ENCODE measurements around the gene MAN2B2.

Gene MAN2B2

GRCh38 chr4:6576512-6576911 lies 1.5 kb downstream of the MAN2B2 start:
- TF ChIP-seq YY1 (IDR thresholded peaks at IDR 0.05; ENCODE audit: insufficient read depth, insufficient read length): no peak
- TF ChIP-seq SUZ12 (IDR thresholded peaks at IDR 0.05; ENCODE audit: extremely low read depth, insufficient read depth, insufficient read length): no peak
- TF ChIP-seq ZNF274 (IDR thresholded peaks at IDR 0.05; ENCODE audit: low read depth, low read length): no peak
- Histone ChIP-seq H3K27me3 (ENCODE audit: insufficient read depth, insufficient read length) (peaks cover 13% of the 10 kb centered on the region), H3K36me3 (ENCODE audit: insufficient read depth, insufficient read length, low read length) (peaks cover 47% of the 10 kb centered on the region), H3K4me3 (ENCODE audit: insufficient read length, low read depth) (no peak overlapping the region), H3K9me3 (ENCODE audit: insufficient read depth, low read length) (no peaks in the 10 kb centered on the region), H3K4me1 (ENCODE audit: insufficient read depth, insufficient read length) (peaks cover 10% of the 10 kb centered on the region), H3K9ac (ENCODE audit: insufficient read length, low read depth) (no peak overlapping the region)
- DNase-seq (ENCODE audit: low read depth, low spot score): no peak

GRCh38 chr4:6576932-6577331 lies 1.9 kb downstream of the MAN2B2 start:
- no peaks in the 10 kb centered on the region for H3K9me3 ChIP-seq (ENCODE audit: insufficient read depth, low read length)
- peaks cover 13% of the 10 kb centered on the region for H3K27me3 ChIP-seq (ENCODE audit: insufficient read depth, insufficient read length)
- H3K4me3 ChIP-seq (ENCODE audit: insufficient read length, low read depth): no peak overlapping the region
- H3K4me1 ChIP-seq (ENCODE audit: insufficient read depth, insufficient read length): peaks cover 10% of the 10 kb centered on the region
- no peak overlapping the region for H3K9ac ChIP-seq (ENCODE audit: insufficient read length, low read depth)
- peaks cover 51% of the 10 kb centered on the region for H3K36me3 ChIP-seq (ENCODE audit: insufficient read depth, insufficient read length, low read length)
- no peak for DNase-seq (ENCODE audit: low read depth, low spot score)
- no peak for TF ChIP-seq ZNF274 (IDR thresholded peaks at IDR 0.05; ENCODE audit: low read depth, low read length)
- no peak for TF ChIP-seq YY1 (IDR thresholded peaks at IDR 0.05; ENCODE audit: insufficient read depth, insufficient read length)
- TF ChIP-seq SUZ12 (IDR thresholded peaks at IDR 0.05; ENCODE audit: extremely low read depth, insufficient read depth, insufficient read length): no peak

DNA sequence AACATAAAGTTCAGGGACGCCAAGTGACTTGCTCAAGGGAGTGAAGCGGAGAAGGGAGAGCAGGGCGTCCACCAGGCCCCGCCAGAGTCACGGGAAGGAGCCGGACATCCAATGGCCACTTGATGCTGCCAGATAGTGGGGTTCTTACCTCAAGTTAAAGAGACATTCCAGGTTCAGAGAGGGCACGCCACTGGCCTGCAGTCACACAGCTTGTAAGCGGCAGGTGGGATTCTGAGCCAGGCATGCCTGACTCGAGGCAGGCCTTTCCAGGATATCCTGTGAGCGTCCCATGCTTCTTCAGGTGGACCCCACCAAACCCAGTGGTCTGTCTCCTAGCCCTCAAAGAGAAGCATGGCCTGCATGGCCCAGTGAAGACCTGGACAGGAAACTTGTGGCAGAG lies 2.4 kb downstream of the MAN2B2 start:
- Histone ChIP-seq H3K27me3 (ENCODE audit: insufficient read depth, insufficient read length) (peaks cover 13% of the 10 kb centered on the region), H3K4me3 (ENCODE audit: insufficient read length, low read depth) (no peak overlapping the region), H3K36me3 (ENCODE audit: insufficient read depth, insufficient read length, low read length) (peaks cover 54% of the 10 kb centered on the region), H3K4me1 (ENCODE audit: insufficient read depth, insufficient read length) (peaks cover 10% of the 10 kb centered on the region), H3K9ac (ENCODE audit: insufficient read length, low read depth) (no peak overlapping the region), H3K9me3 (ENCODE audit: insufficient read depth, low read length) (no peaks in the 10 kb centered on the region)
- TF ChIP-seq SUZ12 (IDR thresholded peaks at IDR 0.05; ENCODE audit: extremely low read depth, insufficient read depth, insufficient read length) (no peak), YY1 (IDR thresholded peaks at IDR 0.05; ENCODE audit: insufficient read depth, insufficient read length) (no peak), ZNF274 (IDR thresholded peaks at IDR 0.05; ENCODE audit: low read depth, low read length) (no peak)
- DNase-seq (ENCODE audit: low read depth, low spot score): no peak

GRCh38 chr4:6578221-6578620 lies 3.2 kb downstream of the MAN2B2 start:
- H3K27me3 ChIP-seq (ENCODE audit: insufficient read depth, insufficient read length): peaks cover 11% of the 10 kb centered on the region
- H3K4me3 ChIP-seq (ENCODE audit: insufficient read length, low read depth): no peak overlapping the region
- H3K36me3 ChIP-seq (ENCODE audit: insufficient read depth, insufficient read length, low read length): peaks cover 54% of the 10 kb centered on the region
- peaks cover 6% of the 10 kb centered on the region; the same call in 1 of the 2 replicates for H3K9me3 ChIP-seq (ENCODE audit: insufficient read depth, low read length)
- no peak overlapping the region for H3K9ac ChIP-seq (ENCODE audit: insufficient read length, low read depth)
- TF ChIP-seq ZNF274 (IDR thresholded peaks at IDR 0.05; ENCODE audit: low read depth, low read length): no peak
- TF ChIP-seq YY1 (IDR thresholded peaks at IDR 0.05; ENCODE audit: insufficient read depth, insufficient read length): no peak
- TF ChIP-seq SUZ12 (IDR thresholded peaks at IDR 0.05; ENCODE audit: extremely low read depth, insufficient read depth, insufficient read length): no peak
- no peak for DNase-seq (ENCODE audit: low read depth, low spot score)
- peaks cover 10% of the 10 kb centered on the region for H3K4me1 ChIP-seq (ENCODE audit: insufficient read depth, insufficient read length)

DNA sequence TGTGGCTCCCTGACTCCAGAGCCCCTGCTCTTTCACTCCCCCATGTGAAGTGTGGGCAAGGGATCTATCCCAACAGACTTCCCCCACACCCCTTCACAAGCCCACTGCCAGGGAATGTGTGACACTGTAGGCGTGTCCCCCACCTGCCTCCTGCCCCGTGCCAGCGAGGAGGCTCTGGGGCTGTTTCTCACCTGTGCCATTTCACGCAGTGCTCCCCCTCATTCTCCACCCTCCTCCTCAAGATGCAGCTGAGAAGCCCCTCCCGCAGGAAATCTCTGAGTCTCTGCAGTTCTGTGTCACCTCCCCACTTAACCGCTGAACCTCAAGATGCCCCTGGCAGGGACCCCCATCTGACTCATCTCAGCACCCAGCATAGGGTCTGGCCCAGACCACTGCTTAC lies 5.4 kb downstream of the MAN2B2 start:
- TF ChIP-seq ZNF274 (IDR thresholded peaks at IDR 0.05; ENCODE audit: low read depth, low read length) (no peak), YY1 (IDR thresholded peaks at IDR 0.05; ENCODE audit: insufficient read depth, insufficient read length) (no peak), SUZ12 (IDR thresholded peaks at IDR 0.05; ENCODE audit: extremely low read depth, insufficient read depth, insufficient read length) (no peak)

DNA sequence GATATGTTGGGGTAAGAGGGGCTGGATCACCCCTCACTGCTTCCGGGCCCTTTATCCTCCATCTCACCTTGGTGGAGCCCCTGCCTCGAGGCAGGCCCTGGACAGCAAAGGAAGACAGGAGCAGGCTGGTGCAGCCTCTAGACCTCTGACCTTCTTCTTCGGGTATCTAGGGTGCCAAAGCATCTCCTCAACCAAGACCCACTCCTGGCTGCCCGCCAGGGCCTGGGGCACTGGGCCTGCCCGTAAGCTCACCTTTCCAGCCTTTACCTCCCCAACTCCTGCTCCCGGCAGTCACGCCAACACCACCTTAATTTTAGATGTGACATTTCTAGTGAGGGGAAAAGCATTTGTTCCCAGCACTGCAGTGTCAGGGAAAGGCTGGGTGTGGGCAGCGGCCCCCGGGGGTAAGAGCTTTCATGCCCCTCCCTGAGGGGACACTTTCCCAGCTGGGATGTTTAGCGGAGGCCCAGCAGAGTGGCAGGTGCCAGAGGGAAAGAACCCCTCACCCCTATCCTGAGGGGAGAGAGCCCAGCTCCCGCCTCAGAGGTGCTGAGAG lies 6.7 kb downstream of the MAN2B2 start:
- Histone ChIP-seq H3K4me3 (ENCODE audit: insufficient read length, low read depth) (no peak overlapping the region), H3K27me3 (ENCODE audit: insufficient read depth, insufficient read length) (no peaks in the 10 kb centered on the region), H3K36me3 (ENCODE audit: insufficient read depth, insufficient read length, low read length) (peaks cover 54% of the 10 kb centered on the region), H3K4me1 (ENCODE audit: insufficient read depth, insufficient read length) (no peaks in the 10 kb centered on the region), H3K9ac (ENCODE audit: insufficient read length, low read depth) (no peak overlapping the region), H3K9me3 (ENCODE audit: insufficient read depth, low read length) (peaks cover 7% of the 10 kb centered on the region; the same call in 1 of the 2 replicates)
- TF ChIP-seq YY1 (IDR thresholded peaks at IDR 0.05; ENCODE audit: insufficient read depth, insufficient read length) (no peak), SUZ12 (IDR thresholded peaks at IDR 0.05; ENCODE audit: extremely low read depth, insufficient read depth, insufficient read length) (no peak), ZNF274 (IDR thresholded peaks at IDR 0.05; ENCODE audit: low read depth, low read length) (no peak)
- no peak for DNase-seq (ENCODE audit: low read depth, low spot score)

More for the DNA sequence above, 5.4 kb downstream of the MAN2B2 start:
- no peak overlapping the region for H3K4me3 ChIP-seq (ENCODE audit: insufficient read length, low read depth)
- peaks cover 7% of the 10 kb centered on the region; the same call in 1 of the 2 replicates for H3K9me3 ChIP-seq (ENCODE audit: insufficient read depth, low read length)
- DNase-seq (ENCODE audit: low read depth, low spot score): no peak
- H3K4me1 ChIP-seq (ENCODE audit: insufficient read depth, insufficient read length): peaks cover 4% of the 10 kb centered on the region
- H3K27me3 ChIP-seq (ENCODE audit: insufficient read depth, insufficient read length): no peaks in the 10 kb centered on the region
- H3K36me3 ChIP-seq (ENCODE audit: insufficient read depth, insufficient read length, low read length): peaks cover 54% of the 10 kb centered on the region
- H3K9ac ChIP-seq (ENCODE audit: insufficient read length, low read depth): no peak overlapping the region

DNA sequence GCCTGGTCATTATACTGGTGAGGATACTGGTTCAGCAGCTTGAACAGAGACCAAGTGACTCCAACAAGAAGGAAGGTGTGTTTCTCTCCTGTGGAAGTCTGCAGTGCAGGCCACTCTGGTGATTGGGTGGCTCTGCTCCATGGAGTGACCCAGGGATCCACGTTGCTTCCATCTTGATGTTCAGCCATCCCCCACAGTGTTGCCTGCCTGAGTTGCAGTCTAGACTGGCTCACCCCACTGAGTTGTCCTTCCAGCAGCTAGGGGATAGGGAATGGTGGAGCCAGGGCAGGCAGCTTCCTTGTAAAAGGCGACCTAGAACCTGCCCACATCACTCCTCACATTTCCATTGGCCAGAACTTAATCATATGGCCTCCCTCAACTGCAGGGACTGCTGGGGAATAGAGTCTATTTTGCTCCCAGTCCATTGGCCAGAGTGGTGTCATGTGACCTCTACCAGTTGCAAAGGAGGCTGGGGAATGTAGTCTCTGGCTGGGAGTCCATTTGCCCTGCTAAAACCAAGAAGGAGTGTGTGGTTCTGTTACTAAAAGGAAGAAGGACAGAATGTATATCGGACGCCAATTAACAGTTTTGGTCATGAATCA lies 8.0 kb downstream of the MAN2B2 start:
- Histone ChIP-seq H3K4me3 (ENCODE audit: insufficient read length, low read depth) (no peak overlapping the region), H3K9ac (ENCODE audit: insufficient read length, low read depth) (no peak overlapping the region), H3K9me3 (ENCODE audit: insufficient read depth, low read length) (peaks cover 7% of the 10 kb centered on the region; the same call in 1 of the 2 replicates), H3K36me3 (ENCODE audit: insufficient read depth, insufficient read length, low read length) (peaks cover 42% of the 10 kb centered on the region), H3K4me1 (ENCODE audit: insufficient read depth, insufficient read length) (peaks cover 3% of the 10 kb centered on the region), H3K27me3 (ENCODE audit: insufficient read depth, insufficient read length) (no peaks in the 10 kb centered on the region)
- TF ChIP-seq SUZ12 (IDR thresholded peaks at IDR 0.05; ENCODE audit: extremely low read depth, insufficient read depth, insufficient read length) (no peak), ZNF274 (IDR thresholded peaks at IDR 0.05; ENCODE audit: low read depth, low read length) (no peak), YY1 (IDR thresholded peaks at IDR 0.05; ENCODE audit: insufficient read depth, insufficient read length) (no peak)
- no peak for DNase-seq (ENCODE audit: low read depth, low spot score)

Measured in NT2/D1 (cell line).